EL (cell line): ENCODE data around the gene SAPCD2.
"Not testable (repeated sequence)": the region's sequence is repeated elsewhere in the genome, so short reads cannot be mapped to it uniquely, and the experiment has no call there.

Source experiments
- DNase-seq: peaks from one replicate; pipeline ENCODE4 v3.0.0-alpha.2; 2016

Gene SAPCD2

DNA sequence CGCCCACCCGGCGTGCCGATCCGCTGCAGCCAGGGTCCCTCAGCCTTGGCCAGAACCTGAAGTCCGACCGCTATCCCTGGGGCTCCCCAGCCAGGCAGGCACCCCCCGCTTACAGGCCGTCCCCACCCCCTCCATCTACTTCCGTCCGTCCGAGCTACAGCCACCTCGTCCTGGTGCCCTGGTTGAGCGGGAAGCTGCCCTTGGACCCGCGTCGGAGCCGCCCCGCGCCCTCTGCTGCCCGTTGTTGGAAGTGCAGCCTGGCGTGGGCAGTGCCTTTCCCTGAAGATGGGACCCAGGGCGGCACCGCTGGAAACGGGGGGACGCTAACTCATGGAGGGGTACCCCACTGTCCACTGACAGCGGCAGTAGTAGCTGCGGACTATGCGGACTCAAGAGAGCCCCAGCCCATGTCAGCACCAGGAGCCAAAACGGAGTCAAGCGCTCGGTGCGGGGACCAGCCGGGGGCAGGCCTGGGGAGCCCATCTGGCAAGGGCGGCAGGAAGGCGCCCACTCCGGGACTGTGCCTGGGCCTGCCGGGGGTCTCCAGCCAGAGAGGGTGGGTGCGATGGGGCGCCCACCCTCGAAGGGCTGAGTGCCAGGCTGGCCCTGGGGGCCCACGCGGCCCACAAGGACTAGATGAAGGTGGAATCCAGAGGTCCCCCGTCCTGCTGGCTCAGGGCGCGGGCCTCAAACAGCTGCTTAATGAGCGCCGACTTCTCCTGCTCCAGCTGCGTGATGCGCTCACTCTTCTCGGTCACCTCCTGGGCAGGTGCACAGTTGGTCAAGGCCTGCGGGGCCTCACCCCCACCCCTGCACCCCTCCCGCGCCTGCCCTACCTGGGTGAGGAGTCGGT lies 6.1 kb downstream of the SAPCD2 start:
- peak; percentile 70 for DNase-seq

DNA sequence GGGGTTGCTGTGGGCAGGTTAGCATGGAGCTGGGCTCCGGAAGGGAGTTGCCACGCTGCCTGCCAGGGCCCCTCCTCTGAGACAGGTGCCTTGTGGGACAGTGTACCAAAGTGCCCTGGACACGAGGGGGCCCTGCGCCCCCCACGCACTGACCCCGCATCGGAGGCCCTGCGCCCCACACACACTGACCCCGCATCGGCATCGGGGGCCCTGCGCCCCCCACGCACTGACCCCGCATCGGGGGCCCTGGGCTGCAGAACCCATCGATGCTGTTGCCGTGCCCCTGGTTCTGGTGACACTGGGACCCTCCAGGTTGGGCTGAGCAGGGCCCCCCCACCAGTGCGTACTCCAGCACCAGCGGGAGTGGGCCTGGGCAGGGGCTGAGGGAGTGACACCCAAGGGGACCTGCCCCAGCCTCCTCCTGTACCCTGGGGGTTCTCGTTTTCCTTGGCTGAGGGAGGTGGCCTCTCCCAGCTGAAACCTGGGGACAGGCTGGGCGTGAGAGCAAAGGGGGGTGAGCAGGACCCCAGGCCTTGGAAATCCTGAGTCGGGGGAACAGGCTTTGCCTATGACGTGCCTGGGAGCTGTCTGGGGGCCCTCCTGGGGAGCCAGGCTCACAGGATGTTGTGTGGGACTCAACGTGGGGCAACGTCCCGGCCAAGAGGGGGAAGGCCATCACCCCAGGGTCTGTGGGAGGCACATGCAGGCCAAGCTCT lies 6.9 kb downstream of the SAPCD2 start:
- no peak for DNase-seq

DNA sequence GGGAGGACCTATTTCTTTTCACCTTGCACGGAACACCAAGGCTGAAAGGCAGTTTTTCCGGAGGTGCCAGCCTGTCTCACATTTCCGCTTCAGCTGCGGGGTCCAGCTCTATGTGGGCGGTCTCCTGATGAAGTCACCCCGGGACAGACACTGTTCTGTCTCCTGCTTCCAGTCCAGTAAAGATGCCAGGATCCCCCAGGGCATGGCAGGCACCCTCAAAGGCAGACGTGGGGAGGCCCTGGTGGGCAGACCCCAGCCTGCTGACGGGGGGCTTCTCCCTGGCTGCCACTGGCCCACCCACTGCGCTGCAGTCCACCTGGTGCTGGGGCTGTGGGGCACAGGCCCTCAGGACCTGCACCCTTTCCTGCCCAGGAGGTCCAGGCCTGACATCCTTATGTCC lies 7.6 kb downstream of the SAPCD2 start:
- not testable (repeated sequence) for DNase-seq

DNA sequence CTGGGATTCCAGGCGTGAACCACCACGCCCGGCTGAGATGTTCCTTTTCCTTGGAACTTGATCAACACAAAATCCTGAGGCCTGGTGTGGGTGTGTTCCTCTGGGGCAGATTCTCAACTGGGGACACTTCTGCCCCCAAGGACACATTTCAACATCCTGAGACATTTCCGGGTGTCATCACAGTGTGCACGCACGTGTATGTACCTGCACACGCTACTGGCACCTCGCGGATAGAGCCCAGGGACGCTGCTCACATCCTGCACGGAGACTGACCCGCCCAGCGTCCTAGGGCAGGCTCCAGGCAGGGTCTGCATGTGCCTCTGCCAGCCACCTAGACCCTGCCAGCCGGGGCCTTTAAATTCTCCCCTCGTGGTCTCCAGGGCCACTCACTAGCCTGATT lies 8.0 kb downstream of the SAPCD2 start:
- no peak for DNase-seq

DNA sequence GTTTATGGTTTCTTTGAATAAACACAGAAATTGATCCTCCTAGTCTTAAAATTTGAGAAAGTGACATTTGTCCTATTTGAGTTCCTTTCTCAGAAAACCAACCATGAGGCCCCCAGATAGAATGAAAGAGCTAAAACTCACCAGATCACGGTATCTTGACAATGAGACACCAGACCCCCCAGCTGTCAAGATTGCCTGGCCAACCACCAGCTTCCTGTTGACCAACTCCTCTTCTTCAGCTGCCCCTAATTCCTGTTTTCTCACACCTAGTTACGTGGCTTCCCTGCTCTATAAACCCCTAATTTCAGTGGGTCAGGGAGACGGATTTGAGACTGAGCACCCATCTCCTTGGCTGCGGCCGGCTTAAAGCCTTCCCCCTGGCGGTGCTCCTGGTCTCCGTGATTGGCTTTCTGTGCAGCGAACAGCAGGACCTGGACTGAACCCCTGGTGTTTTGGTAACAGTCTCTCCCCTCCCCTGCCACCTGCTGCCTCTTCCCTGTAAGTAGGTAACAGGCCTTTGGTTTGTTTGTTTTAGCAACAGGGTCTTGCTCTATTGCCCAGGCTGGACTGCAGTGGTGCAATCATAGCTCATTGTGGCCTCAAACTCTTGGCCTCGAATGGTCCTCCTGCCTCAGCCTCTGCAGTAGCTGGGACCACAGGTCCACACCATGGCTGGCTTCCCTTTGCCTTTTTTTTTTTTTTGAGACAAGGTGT lies 11.7 kb downstream of the SAPCD2 start:
- DNase-seq, result no peak

DNA sequence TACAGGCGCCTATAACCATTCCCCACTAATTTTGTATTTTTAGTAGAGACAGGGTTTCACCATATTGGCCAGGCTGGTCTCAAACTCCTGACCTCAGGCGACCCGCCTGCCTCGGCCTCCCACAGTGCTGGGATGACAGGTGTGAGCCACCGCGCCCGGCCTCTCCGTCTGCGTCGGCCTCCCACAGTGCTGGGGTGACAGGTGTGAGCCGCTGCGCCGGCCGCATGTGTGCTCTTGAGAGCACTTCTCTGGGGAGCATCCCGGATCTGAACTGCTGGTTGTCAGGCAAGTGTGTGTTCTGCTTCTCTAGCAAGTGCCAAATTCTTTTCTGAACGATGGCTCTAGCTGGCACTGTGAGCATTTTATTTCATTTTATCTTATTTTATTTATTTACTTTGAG lies 12.8 kb downstream of the SAPCD2 start:
- DNase-seq, result no peak

DNA sequence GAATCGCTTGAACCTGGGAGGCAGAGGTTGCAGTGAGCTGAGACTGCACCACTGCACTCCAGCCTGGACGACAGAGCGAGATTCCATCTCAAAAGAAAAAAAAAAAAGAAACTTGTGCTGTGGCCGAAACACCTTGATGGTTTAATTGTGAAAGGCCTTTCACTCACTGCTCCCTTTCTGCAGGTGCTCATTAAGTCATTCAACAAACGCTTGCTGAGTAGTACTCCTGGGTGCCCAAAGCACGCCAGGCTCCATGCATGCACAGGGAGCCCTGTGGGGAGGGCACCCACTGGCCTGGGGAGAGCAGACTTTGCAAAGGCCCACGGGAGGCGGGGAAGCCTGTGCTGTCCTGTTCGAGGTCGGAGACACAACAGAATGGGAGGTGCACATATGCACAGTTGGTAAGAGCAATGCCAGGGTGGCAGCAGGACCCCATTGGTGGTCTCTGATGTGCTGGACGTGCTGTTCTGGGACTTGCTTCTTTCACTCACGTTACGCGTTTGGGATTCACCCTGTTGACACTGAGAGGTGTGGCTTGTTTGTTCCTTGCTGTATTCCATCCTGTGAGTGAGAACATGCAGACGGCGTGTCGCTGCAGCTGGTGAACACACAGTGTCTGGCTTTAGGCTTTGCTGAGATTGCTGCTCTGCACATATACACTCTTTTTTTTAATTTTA lies 13.5 kb downstream of the SAPCD2 start:
- DNase-seq, result no peak

DNA sequence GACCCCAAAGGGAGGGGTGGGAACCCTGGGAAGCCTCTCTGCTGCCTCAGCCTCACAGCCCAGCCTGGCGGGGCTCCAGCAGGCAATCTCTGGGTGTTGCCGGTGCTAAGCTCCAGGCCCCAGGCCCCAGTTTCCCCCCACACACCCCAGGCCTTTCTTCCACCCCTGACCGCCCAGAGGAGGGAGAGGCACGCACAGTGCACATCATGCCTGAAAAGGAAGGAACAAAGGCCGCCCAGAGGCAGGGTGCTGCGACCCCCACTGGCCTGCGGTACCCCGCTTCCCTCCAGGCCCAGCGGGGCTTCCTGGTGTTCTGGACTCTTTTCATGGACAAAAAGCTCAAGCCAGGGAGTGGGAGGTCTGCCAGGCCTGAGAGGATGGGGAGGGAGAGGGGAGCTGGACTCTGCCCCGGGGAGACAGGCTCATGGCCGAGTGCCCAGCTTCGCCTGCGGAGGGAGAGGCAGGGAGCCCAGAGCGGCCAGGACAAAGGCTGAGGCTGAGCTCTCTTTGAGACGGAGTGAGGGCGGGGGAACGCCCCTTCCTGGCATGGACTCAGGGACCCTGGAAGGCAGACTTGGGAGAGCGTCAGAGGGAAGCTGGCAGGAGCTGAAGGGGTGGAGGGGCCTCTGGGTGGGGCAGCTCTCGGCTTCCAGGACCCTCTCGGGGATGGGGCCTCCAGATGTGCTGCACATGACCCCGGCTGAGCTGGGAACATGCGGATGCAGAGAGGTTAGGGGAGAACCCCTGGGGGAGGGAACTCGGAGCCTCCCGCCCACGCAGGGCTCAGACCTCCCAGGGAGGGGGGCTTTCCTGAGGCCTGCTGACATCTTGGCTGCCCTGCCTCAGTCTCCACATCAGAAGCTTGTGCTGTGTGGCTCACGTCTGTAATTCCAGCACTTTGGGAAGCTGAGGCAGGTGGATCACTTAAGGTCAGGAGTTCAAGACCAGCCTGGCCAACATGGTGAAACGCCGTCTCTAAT lies 14.7 kb downstream of the SAPCD2 start:
- DNase-seq, result peak; percentile 80

DNA sequence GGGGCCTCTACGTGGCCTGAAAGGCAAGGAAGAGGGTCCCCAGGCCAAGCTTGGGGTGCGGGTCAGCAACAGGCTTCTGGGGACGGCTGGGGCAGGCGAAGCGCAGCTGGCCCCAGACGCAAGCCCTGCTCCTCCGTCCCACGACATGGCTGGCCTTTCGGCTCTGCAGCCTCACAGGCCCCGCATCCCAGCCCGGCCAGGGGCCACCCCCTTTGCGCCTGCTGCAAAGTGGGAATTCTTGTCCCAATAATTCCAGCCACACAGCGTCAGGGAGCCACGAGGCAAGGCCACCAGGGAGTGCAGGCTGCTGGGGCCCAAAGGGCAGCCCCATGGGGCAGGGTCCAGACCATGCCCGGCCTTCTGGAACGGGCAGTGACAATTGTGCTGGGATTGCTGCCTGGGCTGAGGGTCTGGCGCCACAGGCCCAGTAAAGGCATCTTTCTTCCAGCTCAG lies 15.4 kb downstream of the SAPCD2 start:
- no peak for DNase-seq

DNA sequence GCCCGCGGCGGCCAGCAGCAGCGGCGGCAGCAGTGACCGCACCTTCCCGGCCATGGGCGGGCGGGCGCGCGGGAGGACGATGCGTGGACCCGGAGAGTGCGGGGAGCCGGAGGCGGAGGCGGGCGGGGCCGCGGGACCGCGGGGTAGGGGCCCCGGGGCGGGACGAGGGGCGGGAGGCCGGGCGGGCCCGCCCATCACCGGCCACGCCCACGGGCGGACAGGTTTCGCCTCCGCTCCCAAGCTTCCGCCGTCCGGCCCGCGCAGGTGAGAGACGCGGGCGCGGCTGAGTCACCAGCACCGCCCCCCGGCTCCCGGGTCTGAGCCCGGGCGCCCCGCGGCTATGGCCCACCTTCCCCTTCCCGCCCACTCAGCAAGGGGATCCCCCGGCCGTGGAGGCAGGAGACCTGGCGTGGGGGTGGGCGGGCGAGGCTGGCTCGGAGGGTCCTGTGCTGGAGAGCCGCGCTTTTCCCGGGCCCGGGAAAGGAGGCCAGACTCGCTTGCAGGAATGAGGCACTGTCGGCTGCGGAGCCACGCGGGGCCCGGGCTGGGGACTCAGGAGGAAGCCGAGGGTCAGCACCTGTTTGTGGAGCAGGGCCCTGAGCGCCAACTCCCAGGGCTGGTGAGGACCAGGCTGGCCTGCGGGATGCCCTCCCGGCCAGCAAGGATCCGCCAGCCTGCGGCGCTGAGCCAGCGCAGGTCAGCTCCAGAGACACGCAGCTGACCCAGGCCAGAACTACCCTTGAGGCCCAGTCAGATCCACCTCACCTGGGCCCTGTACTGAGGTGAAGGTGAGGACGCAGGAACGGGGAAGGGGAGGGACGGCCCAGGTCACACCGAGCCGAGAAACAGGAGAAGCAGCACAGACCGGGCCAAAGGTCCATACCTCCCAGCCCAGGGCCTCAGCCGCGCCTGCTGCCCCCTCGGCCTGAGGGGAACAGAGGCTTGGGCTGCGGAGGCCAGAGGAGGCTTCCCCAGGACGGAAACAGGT lies 16.1 kb downstream of the SAPCD2 start, which contains the start of gene ENTPD2:
ENTPD2 (minus strand) TSS at position 118 of the 988 bp plus-strand sequence; CDS start at position 54, 64 bp downstream.
- no peak for DNase-seq

DNA sequence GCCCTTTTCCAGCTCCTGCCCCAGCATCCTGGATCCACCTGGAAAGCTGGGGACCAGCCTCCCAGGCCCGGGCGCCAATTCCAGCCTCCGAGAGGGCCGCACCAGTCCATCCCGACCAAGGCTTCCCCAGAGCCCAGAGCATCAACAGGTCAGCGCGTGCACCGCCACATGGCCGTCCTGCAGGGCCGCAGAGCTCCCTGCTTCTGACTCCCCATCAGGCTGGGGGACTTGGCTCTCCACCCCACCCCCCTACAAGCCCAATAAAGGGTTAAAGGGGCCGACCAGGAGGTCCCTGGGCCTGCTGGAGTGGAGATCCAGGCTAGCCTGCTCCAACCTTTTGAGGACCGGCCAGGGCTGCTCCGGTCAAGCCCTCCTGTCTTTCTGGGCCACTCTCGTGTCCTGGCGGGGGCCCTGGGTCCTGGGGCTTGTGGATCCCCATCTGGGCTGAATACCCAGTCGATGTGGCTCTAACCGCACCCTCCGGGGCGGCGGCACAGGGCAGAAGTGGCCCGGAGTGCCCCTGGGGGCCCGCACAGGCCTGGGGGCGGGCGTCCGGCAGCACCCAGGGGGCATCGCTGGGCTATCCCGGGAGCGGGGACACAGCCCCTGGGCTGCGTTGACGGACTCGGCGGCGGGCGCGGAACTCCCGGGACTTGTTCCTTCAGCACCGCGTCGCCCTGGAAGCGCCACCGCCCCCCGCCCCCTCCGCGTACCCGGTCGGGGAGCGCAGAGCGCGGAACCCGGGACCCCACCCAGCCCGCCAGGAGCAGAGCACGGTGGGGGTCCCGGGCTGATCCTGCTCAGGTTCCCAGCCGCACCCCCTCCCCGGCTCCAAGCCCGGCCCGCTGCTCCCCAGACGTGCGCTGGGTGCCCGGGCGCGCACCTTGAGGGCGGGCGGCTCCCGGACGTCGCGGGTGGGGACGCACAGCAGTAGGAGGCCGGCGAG lies 17.1 kb downstream of the SAPCD2 start:
- no peak for DNase-seq

DNA sequence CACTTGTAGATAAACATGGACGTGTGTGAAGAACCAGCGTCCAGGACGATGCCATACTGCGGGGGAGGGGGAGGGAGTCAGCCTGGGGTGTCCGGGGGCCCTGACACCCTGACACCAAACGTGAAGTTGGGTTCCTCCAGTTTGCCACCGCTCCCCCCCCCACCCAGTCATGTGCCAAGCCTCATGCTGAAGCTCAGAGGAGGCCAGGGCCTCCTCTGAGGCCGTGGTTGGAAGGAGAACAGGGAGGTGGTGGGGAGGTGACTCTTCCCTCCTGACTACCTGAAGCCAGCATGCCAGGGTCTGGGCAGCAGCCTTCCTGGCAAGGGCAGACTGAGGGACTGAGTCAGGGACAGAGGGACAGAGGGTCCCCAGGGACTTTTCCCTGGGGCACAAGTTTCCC lies 18.1 kb downstream of the SAPCD2 start:
- no peak for DNase-seq

DNA sequence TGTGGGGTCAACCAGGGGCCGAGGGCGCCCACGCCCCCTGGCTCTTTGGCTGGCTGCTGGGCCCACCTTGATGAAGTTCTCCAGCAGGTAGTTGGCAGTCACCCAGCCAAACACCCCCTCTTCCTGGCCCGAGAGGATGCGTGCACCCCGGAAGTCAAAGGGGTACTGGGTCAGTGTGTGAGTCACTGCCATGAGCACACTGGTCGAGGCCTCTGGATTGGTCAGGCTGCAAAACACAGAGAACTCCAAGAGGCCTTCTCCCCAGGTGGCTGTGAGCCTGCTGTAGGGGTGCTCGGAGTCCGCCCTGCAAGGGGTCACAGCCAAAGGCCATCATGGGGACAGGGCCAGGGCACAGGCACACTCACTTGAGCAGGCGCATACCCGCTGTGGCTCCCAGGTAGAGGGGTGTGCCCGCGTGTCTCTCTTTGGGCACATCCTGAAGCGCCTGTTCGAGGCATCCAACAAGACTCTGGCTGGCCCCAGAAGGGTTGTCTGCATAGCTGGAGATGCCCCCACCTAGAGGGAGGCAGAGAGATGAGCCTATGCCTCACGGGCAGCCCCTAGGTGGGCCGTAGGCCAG lies 19.1 kb downstream of the SAPCD2 start:
- no peak for DNase-seq

DNA sequence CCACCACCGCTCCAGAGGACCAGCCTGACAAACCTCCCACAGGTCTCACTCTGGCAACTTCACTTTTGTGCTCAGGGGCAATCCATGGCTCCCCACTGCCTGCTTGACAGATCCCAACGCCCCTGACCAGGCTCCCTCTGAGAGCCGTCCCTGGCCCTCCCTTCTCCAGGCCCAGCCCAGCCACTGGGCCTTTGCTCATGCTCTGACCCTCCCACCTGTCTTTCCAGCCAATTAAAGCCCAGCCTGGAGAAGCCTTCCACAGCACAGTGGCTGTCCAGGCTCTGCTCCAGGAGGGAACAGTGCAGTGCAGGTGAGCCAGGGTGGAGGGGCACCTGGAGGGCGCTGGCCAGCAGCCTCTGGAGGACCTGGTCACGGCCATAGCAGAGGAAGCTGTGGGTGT lies 19.8 kb downstream of the SAPCD2 start:
- no peak for DNase-seq

DNA sequence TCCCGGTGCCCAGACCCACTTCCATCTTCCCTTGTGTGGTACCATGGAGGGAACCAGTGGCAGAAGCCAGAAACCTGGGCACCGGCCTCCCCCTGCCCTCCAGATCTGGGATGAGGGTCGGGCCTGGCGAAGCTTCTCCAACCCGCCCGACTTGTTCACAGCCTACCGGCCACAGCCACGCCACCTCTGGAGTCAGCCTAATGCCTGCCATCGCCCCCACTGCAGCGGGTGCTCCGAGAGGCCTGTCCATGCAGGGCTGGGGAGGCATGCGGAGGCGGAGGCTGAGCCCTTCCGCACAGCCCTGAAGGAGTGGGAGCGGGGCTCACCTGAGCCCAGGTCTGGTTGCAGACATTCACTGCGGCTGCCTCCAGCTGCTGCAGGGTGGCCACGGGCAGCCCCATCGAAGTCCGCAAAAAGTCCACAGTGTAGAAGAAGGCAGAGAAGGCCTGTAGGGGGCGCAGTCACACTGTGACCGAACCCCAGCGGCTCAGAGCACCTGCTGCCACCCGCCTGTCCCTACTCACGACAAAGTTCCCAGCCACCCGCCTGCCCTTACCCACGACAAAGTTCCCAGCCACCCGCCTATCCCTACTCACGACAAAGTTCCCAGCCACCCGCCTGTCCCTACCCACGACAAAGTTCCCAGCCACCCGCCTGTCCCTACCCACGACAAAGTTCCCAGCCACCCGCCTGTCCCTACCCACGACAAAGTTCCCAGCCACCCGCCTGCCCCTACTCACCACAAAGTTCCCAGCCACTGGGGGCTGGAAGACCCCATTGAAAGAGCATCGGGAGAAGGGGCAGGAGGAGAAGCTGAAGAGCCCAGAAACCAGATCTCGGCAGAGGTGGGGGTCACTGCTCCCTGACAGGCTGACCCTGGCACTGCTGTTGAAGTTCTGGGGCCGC lies 20.6 kb downstream of the SAPCD2 start:
- peak; percentile 49 for DNase-seq

DNA sequence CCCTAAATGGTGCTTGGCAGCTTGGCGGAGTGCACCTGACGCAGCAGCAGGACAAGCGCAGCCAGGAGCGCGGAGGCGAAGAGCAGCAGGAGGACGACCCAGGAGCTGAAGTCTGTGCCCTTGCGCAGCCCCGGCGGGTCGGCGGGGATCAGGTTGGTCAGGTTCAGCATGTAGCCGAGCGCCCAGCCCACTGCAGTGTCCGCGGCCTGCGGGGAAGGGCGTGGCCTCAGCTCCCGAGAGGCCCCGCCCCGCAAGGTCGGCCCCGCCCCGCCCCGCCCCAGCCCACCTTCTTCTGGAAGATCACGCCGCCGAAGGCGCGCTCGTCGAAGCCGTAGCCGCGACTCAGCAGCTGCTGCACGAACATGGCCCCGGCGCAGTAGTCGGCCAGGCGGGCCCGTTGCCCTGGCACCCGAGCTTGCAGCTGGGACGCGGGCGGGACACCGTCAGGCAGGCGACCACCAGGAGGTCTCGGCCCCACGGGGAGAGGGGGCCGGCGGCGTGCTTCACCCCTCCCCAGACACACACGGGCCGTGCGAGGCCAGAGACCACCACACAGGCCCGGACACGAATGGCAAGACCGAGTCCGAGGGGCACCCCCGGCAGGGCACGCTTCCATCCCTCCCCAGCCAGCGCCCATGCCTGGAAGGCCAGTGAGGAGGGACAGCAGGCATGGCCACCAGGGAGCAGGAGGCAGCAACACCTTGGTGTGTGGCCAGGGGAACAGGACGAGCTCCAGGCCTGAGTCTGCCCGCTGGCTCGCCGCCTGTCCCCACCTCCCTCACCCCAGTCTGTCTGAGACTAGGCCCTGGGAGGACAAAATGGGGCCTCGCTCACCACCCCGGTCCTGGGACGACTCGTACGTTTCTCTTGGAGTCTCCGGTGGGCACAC lies 21.5 kb downstream of the SAPCD2 start:
- no peak for DNase-seq
